Suprapubic skin (tissue), 3 donors: Measurements from ENCODE around the gene LYL1.

Experiments
- CTCF ChIP-seq, 2 donors: fragments of 200-600 bp in 1 of 2; fragments of 450-650 bp in 1 of 2; sonication (generic) in 1 of 2; IDR thresholded peaks; one replicate each; pipeline ENCODE4 v1.5.1; 2016 to 2019; ENCODE audit warnings: antibody characterized with exemption in 2 of 2, mild to moderate bottlenecking in 1 of 2, moderate library complexity in 1 of 2
- POLR2A ChIP-seq, 2 donors: fragments of 450-650 bp; IDR thresholded peaks; one replicate each; pipeline ENCODE4 v1.6.1; 2017; ENCODE audit warnings: antibody characterized with exemption in 2 of 2, mild to moderate bottlenecking in 2 of 2, moderate library complexity in 2 of 2

DNA sequence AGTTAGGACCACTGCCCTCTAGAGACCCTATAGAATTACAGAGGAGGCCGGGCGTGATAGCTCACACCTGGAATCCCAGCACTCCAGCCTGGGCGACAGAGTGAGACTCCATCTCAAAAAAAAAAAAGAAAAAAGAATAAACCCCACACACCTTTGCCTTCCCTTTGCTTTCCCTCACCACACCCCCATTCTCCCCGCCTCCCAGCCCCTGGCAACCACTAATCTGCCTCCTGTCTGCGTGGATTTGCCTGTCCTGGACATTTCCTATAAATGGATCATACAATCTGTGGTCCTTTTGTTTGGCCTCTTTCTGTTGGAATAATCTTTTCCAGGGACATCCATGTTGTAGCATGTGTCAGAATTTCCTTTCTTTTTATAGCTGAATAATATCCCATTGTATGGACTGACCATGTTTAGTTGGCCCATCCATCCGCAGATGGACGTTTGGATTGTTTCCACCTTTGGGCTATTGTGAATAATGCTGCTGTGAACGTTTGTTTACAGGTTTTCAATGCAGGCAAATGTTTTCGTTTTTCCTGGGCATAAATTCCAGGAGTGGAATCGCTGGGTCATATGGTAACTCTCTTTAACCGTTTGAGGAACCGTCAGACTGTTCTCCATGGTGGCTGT is 30.7 kb upstream of the LYL1 start:
- TF ChIP-seq POLR2A (IDR thresholded peaks at IDR 0.05), result no peak
- no peak for TF ChIP-seq CTCF (IDR thresholded peaks at IDR 0.05)
